ENCODE data around the gene RHOA.

Gene RHOA

DNA sequence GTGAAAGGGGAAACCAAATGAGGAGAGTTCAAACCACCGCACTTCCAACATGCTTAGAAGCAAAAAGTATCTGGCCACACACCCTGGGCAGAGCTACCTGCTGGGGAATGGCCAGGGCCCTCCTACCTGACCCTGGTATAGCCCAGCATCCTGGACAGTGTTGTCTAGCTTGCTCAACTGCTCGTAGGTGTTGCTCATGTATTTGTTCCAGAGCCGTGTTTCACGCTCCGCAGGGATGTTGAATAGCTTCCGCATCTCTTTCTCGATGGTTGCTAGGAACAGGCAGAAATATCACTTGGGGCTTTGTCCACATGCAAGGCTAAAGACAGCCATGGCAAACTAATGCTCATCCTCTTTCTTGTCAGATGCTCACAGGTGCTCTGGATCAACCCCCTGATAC is 87.0 kb downstream of the RHOA start:
- H3K4me3 ChIP-seq (ENCODE audit: low read depth, low read length) = no peak overlapping the region
- TF ChIP-seq, protein P1, sequence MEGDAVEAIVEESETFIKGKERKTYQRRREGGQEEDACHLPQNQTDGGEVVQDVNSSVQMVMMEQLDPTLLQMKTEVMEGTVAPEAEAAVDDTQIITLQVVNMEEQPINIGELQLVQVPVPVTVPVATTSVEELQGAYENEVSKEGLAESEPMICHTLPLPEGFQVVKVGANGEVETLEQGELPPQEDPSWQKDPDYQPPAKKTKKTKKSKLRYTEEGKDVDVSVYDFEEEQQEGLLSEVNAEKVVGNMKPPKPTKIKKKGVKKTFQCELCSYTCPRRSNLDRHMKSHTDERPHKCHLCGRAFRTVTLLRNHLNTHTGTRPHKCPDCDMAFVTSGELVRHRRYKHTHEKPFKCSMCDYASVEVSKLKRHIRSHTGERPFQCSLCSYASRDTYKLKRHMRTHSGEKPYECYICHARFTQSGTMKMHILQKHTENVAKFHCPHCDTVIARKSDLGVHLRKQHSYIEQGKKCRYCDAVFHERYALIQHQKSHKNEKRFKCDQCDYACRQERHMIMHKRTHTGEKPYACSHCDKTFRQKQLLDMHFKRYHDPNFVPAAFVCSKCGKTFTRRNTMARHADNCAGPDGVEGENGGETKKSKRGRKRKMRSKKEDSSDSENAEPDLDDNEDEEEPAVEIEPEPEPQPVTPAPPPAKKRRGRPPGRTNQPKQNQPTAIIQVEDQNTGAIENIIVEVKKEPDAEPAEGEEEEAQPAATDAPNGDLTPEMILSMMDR (IDR thresholded peaks at IDR 0.05; ENCODE audit: borderline replicate concordance, insufficient read depth, low read depth, low read length) = no peak

DNA sequence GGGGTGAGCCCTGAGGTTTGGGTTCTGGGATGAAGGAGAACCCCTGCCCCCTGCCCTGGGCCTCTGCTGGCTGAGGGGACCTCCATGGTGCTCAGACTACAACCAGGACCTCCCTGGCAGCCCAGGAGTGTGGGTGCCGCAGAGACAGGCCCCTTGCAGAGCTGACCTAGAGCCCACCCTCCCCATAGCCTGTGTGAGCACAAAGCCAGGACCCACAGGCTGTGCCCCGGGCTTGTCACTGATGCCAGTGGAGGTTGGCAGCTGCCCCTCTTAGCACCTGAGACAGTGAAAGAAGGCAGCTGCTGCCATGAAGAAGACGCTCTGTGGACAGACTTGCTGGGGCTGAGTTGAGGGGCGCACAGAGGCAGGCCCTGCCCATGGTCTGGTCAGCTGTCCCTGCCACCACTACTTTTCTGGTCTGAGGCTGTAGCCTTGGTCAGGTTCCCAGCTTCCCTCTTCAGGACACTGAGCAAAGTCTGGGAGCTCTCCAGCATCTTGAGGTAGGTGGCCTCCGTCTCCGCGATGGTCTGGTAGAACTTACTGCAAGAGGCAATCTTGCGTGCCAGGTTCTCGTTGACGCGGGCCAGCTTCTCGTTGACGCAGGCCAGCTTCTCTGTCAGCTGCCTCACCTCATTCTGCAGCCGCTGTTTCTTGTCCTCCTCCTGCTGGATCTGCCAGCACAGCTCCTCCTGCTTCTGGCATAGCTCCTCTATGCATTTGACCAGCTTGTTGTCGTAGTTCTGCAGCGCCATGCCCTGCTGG is 94.9 kb downstream of the RHOA start:
- TF ChIP-seq, protein P1 (IDR thresholded peaks at IDR 0.05; ENCODE audit: borderline replicate concordance, insufficient read depth, low read depth, low read length) = no peak
- H3K4me3 ChIP-seq (ENCODE audit: low read depth, low read length) = no peak overlapping the region

DNA sequence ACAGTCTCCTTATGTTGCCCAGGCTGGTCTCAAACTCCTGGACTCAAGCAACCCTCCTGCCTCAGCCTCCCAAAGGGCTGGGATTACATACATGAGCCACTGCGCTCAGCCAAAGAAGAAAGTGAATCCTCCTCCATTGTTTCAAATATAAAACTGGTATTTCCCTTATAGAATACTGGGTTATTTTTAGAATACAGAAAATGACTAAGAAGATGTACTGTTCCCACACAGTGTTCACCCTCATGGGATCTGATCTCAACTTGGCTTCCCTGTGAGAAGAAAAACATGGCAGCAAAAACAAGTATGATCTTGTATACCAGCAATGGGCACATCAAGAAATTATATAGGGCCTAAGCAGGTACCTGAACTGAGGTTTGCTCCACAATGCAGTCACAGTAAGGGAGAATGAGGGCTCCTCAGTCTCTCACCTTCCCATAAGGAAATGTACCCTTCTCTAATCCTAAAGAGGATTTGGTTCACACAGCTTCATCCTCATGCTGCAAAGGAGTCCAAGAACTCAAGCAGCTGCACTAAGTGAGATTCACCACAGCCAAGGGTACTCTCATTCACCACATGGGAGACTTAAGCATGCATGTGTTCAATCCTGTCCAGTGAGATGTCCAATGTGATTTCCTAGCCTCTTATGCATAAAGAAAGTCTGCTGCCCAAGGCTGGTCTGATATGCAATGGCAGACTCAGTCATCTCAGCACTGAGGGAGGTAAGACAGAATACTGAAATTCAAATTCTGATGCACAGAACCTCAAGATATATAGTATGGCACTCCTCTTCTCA is 97.7 kb downstream of the RHOA start:
- TF ChIP-seq, protein P1 (IDR thresholded peaks at IDR 0.05; ENCODE audit: borderline replicate concordance, insufficient read depth, low read depth, low read length) = no peak
- H3K4me3 ChIP-seq (ENCODE audit: low read depth, low read length) = no peak overlapping the region

DNA sequence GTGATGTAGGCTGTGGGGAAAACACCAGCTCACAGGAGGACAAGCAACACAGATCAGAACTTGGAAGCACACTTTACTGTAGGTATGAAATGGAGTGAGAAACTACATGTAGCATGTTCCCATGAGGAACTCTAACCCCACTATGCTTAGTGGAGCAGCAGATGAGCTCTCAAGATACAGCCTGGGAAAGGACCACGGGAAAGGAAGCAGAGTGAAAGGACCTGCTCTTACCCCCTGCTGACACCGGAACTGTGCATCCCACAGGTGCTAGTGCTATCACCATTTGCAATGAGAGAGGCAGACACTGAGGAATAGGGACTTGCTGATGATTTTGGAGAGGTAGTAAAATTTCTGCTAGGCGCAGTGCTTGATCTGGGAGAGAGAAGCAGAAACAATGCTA is 100.5 kb downstream of the RHOA start:
- TF ChIP-seq, protein P1 (IDR thresholded peaks at IDR 0.05; ENCODE audit: borderline replicate concordance, insufficient read depth, low read depth, low read length) = no peak
- H3K4me3 ChIP-seq (ENCODE audit: low read depth, low read length) = no peak overlapping the region

DNA sequence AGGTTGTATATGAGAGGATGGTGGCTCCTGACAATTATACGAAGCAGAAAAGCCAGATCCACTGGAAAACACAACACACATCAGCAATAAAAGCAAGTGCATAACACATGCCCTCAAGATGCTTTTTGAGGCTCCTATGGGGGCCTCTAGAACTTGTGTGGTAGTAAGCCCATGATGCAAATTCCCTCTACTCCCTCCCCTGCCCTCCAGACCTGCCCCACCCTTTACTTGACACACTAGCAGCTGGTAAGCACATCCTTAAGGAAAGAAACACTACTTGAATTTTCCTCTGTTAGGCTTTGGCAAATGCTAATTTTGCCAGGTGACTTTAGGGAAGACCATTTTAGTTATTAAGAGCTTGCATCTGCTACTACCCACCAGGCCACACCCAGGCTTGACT is 101.1 kb downstream of the RHOA start:
- no peak overlapping the region for H3K4me3 ChIP-seq (ENCODE audit: low read depth, low read length)
- TF ChIP-seq, protein P1 (IDR thresholded peaks at IDR 0.05; ENCODE audit: borderline replicate concordance, insufficient read depth, low read depth, low read length) = no peak

Data from GM12875 (cell line).